Prostate gland (tissue), 2 donors: ENCODE data around the gene LENG9. TPM values are rescaled to one million over a fixed set of nuclear protein-coding genes. Genes with fewer than 3 reads are reported as not detected.
A peak's percentile ranks its signal among the peaks of the same experiment; 100 is the strongest.

Experiments
- DNase-seq: peaks from one replicate; pipeline ENCODE4 v3.0.0-alpha.2; 2019; ENCODE audit warnings: low spot score
- H3K27ac ChIP-seq, 2 donors: fragments of 200-600 bp; sonication (generic); 2 replicates each; pipeline ENCODE4 v1.5.1; 2017 to 2019
- H3K27me3 ChIP-seq: fragments of 200-600 bp; sonication (generic); replicated peaks from 2 replicates; pipeline ENCODE4 v1.5.1; 2019; ENCODE audit not compliant: insufficient read depth
- H3K36me3 ChIP-seq, 2 donors: fragments of 200-600 bp; sonication (generic); 1 replicate in 1 of 2; 2 replicates in 1 of 2; pipeline versions ENCODE4 v1.5.1 to v1.8.1; 2017 to 2019
- H3K4me1 ChIP-seq: fragments of 200-600 bp; sonication (generic); replicated peaks from 2 replicates; pipeline ENCODE4 v1.5.1; 2019
- H3K4me3 ChIP-seq, 2 donors: fragments of 200-600 bp; sonication (generic); 2 replicates each; pipeline ENCODE4 v1.5.1; 2017 to 2019
- H3K9me3 ChIP-seq: fragments of 200-600 bp; sonication (generic); 2 replicates; pipeline ENCODE4 v1.5.1; 2017
- CTCF ChIP-seq, 4 experiments: fragments of 200-600 bp in 2 of 4; fragments of 450-650 bp in 2 of 4; sonication (generic) in 2 of 4; IDR thresholded peaks; 1 replicate in 3 of 4; 2 replicates in 1 of 4; pipeline ENCODE4 v1.5.1; 2016 to 2019; ENCODE audit warnings: antibody characterized with exemption in 4 of 4, mild to moderate bottlenecking in 2 of 4, moderate library complexity in 2 of 4
- POLR2A ChIP-seq: fragments of 450-650 bp; IDR thresholded peaks from one replicate; pipeline ENCODE4 v1.6.1; 2016; ENCODE audit warnings: antibody characterized with exemption, mild to moderate bottlenecking
- POLR2AphosphoS5 ChIP-seq: sonication (generic); formaldehyde crosslinking; IDR thresholded peaks from one replicate; pipeline ENCODE4 v1.6.1; 2017; ENCODE audit warnings: antibody characterized with exemption
- WGBS: methylation state at CpG from one replicate; pipeline ENCODE4 v1.1.5; 2018; 5-methylcytosine and 5-hydroxymethylcytosine counted together
- intact Hi-C: fragments of 100-400 bp; cut with DNase I; formaldehyde crosslinking; loops from one replicate; pipeline ENCODE4 v1.14.2; 2022
- total RNA-seq, 2 donors: library from RNA; depleted of rRNA; stranded (reverse); fragments of >200 nt; gene quantifications; one replicate each; pipeline ENCODE4 v1.1.0, GENCODE V29; 2016

LENG9 gene
- total RNA-seq, 2 donors from 2014 or later = 18.6 to 22.2 TPM

- WGBS = 9% methylated on average over 38 of the region's 91 CpGs
- peaks cover 11 to 12% of the 10 kb centered on the region in 2 donors for H3K36me3 ChIP-seq
- H3K4me3 ChIP-seq = peak overlapping the region; percentile 50 to 83
- H3K27ac ChIP-seq = peak overlapping the region; percentile 97 to 98
- intact Hi-C loops = no loop called here
- no peaks in the 10 kb centered on the region for H3K27me3 ChIP-seq
- peaks cover 6% of the 10 kb centered on the region for H3K4me1 ChIP-seq
- peak; percentile 16 for TF ChIP-seq POLR2A
- TF ChIP-seq CTCF (IDR thresholded peaks at IDR 0.05) = peak in 2 of 4 experiments; percentile 15 to 27
- peak; percentile 47 for TF ChIP-seq POLR2AphosphoS5
- no peaks in the 10 kb centered on the region for H3K9me3 ChIP-seq
- peak; percentile 55 for DNase-seq
Observed at GRCh38 chr19:54462655-54463530, 685 bp downstream of the LENG9 start.

GRCh38 chr19:54462047-54462654 is 1.4 kb downstream of the LENG9 start:
- Histone ChIP-seq H3K27ac (peak overlapping the region; percentile 97 to 98), H3K4me3 (peak overlapping the region; percentile 50 to 83), H3K4me1 (peaks cover 6% of the 10 kb centered on the region), H3K27me3 (no peaks in the 10 kb centered on the region), H3K9me3 (no peaks in the 10 kb centered on the region), H3K36me3 (peaks cover 16 to 18% of the 10 kb centered on the region in 2 donors)
- no peak for DNase-seq
- 76% methylated on average over 13 of the region's 15 CpGs for WGBS
- TF ChIP-seq POLR2AphosphoS5 = no peak
- TF ChIP-seq CTCF (IDR thresholded peaks at IDR 0.05) = no peak
- no peak for TF ChIP-seq POLR2A
- intact Hi-C loops = no loop called here

GRCh38 chr19:54461613-54462012 is 2.0 kb downstream of the LENG9 start:
- peak overlapping the region in 1 of 2 donors; percentile 83 for H3K4me3 ChIP-seq
- H3K4me1 ChIP-seq = peaks cover 6% of the 10 kb centered on the region
- H3K27me3 ChIP-seq = no peaks in the 10 kb centered on the region
- peak overlapping the region; percentile 97 to 98 for H3K27ac ChIP-seq
- DNase-seq = no peak
- 30% methylated on average over 3 of the region's 3 CpGs for WGBS
- H3K9me3 ChIP-seq = no peaks in the 10 kb centered on the region
- intact Hi-C loops = no loop called here
- peaks cover 21 to 24% of the 10 kb centered on the region in 2 donors for H3K36me3 ChIP-seq
- no peak for TF ChIP-seq POLR2AphosphoS5
- TF ChIP-seq CTCF (IDR thresholded peaks at IDR 0.05) = no peak
- no peak for TF ChIP-seq POLR2A

- 69% methylated on average over 27 of the region's 27 CpGs for WGBS
- TF ChIP-seq POLR2A = no peak
- TF ChIP-seq CTCF (IDR thresholded peaks at IDR 0.05) = no peak
- TF ChIP-seq POLR2AphosphoS5 = no peak
- H3K36me3 ChIP-seq = peaks cover 25 to 28% of the 10 kb centered on the region in 2 donors
- H3K27me3 ChIP-seq = no peaks in the 10 kb centered on the region
- H3K9me3 ChIP-seq = no peaks in the 10 kb centered on the region
- H3K27ac ChIP-seq = peak overlapping the region; percentile 97 to 98
- no peak for DNase-seq
- peaks cover 6% of the 10 kb centered on the region for H3K4me1 ChIP-seq
- intact Hi-C loops = no loop called here
- H3K4me3 ChIP-seq = no peak overlapping the region
Observed at GRCh38 chr19:54461210-54461609, 2.4 kb downstream of the LENG9 start.
